HG02642 (cell line): ENCODE data around the gene EPHA8.

Experiments
- ATAC-seq: cut with Tn5 transposase; IDR thresholded peaks from one replicate; pipeline ENCODE4 v1.9.1; 2021; ENCODE audit warnings: mild to moderate bottlenecking; ENCODE audit not compliant: unreplicated experiment, poor library complexity

The EPHA8 gene

DNA sequence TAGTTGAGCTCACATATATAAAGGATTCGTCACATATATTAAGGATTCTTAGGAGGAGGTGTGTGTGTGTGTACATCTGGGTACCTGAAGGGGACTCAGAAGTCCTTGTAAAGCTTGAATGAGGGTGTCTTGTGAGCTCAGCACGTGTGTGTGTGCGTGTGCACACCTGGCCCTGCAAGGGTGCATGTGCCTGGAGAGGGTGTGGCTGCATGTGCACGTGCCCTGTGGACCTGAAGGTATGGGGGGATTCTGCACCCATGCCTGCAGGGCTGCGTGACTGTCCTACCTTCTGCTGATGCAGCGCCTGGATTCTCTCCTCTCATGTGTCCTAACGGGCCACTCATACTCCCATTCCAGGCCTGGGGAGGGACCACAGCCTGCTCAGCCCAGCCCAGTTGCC, 24.0 kb downstream of the EPHA8 start:
- no peak for ATAC-seq

DNA sequence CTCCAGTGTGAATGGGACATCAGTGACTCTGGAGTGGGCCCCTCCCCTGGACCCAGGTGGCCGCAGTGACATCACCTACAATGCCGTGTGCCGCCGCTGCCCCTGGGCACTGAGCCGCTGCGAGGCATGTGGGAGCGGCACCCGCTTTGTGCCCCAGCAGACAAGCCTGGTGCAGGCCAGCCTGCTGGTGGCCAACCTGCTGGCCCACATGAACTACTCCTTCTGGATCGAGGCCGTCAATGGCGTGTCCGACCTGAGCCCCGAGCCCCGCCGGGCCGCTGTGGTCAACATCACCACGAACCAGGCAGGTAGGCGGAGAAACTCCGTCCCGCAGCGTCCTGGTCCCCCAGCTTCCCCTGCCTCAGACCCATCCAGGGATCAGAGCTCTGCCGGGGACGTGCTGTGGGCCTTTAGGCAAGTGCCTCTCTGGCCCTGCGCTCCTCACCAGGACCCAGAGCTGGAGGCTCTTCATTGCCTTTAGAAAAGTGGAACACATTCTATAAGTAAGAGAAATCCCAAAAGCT, 25.7 kb downstream of the EPHA8 start:
- no peak for ATAC-seq

DNA sequence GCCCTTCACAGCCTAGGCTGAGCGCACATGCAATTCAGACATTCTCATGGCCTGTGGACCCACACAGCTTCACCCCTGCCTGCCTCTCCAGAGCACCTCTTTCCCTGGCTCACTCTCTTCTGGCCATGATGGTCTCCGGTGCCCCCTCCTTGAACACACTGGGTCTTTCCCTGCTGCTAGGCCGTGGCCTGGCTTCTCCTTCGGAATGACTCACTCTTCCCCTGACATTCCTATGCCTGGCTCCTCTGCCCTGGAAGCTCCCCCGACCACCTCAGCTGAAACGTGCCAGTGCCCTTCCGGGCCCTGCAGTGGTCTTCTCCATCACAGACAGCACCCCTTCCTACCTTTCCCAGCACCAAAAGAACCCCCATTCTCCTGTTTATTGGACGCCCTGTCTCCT, 28.3 kb downstream of the EPHA8 start:
- ATAC-seq = no peak

DNA sequence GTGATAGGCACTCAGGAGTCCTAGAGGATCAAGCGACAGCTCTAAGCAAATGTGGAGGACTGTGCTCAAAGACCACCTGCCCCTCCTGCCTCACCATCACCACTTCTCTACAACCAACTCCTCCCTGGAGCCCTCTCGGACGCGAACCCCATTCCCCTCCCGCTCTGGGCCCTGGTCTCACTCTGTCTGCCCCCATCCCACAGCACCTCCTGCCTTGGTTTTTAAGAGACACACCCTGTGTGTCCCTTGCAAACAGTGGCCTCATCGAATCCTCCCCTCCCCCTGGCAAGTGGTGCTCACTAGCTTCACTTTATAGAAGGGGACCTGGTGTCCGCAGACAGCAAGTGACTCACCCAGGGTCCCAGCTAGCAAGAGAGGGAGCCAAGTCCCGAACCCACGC, 28.8 kb downstream of the EPHA8 start:
- ATAC-seq = no peak

DNA sequence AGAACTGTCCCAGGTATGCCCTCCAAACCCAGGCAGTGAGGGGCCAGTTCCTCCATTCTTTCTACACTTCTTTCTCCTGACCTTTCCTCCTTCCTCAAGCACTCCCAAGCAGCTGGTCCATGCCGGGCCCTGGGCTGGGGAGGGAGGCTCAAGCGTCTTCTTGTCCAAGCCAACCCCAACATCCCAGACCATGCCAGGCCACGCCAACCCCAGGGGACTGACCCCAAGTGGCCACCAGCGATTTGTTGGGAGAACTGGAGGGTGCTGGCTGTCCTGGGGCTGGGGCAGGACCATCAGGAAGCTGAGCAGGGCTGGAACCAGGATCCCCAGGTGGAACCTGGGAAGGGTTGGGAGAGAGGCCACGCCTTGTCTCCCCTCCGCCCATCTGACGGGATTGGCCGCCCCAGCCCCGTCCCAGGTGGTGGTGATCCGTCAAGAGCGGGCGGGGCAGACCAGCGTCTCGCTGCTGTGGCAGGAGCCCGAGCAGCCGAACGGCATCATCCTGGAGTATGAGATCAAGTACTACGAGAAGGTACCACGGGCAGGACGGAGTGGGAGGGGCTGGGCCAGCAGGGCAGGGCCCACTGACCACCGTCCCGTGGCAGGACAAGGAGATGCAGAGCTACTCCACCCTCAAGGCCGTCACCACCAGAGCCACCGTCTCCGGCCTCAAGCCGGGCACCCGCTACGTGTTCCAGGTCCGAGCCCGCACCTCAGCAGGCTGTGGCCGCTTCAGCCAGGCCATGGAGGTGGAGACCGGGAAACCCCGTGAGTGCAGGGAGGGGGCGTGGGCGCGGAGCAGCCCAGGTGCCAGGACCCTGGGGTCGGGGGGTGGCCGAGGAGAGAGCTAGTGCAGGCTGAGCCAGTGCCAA, 29.9 kb downstream of the EPHA8 start:
- ATAC-seq = no peak

DNA sequence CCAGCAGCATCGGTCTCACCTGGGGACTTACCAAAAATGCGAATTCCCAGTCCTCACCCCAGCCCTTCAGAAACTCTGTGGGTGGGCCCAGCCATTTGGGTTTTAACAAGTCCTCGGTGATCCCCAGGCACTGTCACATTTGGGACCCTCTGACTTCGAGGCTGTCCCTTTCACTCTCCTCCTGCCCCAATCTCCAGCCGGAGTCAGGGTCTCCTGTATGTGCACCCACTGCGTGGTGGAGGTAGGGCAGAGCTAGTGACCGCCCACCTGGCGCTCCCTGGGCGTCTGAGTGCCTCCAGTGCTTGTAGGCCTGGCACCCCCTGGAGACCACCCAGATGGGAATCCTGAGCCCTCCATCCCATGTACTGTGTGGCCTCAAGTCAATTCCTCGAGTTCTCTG, 31.1 kb downstream of the EPHA8 start:
- ATAC-seq = no peak

DNA sequence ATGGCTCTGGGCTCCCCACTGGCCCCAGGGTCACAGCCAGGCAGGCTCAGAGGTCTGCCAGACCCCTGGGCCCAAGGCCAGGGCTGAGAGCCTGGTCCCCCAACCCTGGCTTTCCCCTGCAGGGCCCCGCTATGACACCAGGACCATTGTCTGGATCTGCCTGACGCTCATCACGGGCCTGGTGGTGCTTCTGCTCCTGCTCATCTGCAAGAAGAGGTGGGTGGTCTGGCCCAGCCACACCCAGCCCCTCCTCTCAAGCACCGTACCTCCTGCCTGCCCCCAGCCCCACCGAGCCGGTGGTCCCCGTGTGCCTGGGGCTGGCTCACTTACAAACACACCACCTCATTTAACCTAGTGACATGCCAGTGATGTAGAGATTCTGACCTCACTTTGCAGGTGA, 31.8 kb downstream of the EPHA8 start:
- no peak for ATAC-seq

DNA sequence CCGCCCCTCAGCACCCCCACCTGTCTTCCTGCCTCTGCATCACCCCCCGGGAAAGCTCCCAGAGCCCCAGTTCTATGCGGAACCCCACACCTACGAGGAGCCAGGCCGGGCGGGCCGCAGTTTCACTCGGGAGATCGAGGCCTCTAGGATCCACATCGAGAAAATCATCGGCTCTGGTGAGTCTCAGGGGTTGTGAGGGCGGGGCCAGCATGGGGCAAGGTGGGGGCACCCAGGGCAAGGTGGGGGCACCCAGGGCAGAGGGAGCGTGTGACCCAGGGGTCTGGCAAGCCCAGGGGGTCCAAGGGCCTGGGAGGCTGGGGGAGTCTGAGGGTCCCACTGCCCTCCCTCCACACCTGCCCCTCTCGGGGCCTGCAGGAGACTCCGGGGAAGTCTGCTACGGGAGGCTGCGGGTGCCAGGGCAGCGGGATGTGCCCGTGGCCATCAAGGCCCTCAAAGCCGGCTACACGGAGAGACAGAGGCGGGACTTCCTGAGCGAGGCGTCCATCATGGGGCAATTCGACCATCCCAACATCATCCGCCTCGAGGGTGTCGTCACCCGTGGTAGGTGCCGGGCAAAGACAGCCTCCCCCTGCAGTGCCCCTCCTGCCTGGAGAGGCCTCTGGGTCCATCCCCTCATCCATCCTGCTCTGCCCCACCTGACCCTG, 34.1 kb downstream of the EPHA8 start:
- ATAC-seq = no peak

DNA sequence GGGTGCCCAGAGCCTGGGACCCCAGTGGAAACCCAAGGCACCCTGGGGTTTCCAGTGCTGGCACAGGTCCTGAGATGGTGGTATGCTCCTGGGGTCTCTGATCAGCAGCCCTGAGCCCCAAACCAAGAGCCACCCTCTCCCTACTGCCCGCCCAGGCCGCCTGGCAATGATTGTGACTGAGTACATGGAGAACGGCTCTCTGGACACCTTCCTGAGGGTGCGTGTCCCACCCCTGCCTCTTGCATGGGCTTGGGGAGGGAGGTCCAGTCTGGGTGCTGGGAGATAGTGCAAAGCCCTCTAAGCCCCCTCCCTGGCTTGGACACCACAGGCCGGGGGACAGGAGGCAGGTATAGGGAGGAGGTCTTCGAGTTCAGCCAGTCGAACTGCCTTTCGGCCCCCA, 34.7 kb downstream of the EPHA8 start:
- ATAC-seq = no peak

DNA sequence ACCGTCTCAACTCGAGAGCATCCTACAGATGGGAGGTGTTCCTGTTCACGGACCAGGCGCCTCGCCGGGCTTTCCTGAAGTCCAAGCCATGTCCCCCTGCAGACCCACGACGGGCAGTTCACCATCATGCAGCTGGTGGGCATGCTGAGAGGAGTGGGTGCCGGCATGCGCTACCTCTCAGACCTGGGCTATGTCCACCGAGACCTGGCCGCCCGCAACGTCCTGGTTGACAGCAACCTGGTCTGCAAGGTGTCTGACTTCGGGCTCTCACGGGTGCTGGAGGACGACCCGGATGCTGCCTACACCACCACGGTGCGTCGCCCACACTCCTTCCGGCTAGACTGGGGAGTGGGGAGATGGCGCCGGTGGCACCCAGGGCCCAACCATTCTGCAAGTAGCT, 35.4 kb downstream of the EPHA8 start:
- ATAC-seq = no peak

DNA sequence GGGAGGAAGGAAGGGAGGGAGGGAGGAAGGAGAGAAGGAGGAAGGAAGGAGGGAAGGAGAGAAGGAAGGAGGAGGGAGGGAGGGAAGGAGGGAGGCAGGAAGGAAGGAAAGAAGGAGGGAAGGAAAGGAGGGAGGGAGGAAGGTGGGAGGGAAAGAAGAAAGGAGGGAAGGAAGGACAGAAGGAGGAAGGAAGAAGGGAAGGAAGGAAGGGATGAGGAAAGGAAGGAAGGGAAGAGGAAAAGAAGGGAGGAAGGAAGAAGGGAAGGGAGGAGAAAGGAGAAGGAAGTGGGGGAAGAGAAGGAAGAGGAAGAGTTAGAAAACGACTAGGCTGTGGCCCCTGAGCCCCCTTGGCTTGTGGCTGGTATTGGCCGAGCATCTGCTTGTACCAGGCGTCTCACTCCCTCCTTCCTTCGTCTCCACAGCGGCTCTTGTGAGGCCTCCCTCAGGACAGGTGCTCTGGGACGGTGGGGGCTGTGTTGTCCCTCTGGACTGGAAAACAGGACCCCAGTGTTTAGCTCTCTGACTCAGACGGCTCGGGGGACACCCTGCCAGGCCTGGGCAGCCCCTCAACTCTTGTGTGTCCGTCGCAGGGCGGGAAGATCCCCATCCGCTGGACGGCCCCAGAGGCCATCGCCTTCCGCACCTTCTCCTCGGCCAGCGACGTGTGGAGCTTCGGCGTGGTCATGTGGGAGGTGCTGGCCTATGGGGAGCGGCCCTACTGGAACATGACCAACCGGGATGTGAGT, 37.0 kb downstream of the EPHA8 start:
- ATAC-seq = no peak

DNA sequence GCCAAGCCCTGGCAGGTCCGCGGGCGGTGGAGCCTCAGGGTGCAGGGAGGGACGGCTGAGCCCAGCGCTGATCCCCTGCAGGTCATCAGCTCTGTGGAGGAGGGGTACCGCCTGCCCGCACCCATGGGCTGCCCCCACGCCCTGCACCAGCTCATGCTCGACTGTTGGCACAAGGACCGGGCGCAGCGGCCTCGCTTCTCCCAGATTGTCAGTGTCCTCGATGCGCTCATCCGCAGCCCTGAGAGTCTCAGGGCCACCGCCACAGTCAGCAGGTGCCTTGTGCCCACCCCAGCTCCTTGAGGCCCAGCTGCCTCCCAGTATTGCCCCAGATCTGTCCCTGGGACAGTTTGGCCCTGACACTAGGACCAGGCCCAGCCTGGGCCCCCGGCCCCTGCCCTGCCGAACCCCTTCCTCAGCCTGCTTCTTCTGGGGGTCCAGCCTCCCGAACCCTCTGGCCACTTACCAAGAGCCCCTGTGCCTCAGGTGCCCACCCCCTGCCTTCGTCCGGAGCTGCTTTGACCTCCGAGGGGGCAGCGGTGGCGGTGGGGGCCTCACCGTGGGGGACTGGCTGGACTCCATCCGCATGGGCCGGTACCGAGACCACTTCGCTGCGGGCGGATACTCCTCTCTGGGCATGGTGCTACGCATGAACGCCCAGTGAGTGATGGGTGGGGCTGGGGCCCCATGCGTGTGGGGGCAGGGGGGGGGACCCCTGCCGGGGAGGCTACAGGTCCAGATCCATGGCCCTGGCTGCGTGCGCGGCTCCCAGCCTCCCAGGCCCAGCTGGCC, 37.7 kb downstream of the EPHA8 start:
- ATAC-seq = no peak

DNA sequence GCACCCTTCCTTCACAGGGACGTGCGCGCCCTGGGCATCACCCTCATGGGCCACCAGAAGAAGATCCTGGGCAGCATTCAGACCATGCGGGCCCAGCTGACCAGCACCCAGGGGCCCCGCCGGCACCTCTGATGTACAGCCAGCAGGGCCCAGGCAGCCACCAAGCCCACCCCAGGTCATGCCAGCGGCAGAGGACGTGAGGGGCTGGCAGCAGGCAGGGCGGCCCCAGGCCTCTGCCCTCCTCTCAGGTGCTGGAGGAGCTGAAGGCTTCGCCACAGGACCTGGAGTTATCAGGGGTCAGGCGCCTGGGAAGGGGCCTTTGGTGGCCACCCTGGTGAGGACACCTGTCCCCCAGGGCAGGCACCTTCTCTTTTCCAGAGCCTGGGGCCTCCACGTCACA, 38.3 kb downstream of the EPHA8 start:
- ATAC-seq = no peak

DNA sequence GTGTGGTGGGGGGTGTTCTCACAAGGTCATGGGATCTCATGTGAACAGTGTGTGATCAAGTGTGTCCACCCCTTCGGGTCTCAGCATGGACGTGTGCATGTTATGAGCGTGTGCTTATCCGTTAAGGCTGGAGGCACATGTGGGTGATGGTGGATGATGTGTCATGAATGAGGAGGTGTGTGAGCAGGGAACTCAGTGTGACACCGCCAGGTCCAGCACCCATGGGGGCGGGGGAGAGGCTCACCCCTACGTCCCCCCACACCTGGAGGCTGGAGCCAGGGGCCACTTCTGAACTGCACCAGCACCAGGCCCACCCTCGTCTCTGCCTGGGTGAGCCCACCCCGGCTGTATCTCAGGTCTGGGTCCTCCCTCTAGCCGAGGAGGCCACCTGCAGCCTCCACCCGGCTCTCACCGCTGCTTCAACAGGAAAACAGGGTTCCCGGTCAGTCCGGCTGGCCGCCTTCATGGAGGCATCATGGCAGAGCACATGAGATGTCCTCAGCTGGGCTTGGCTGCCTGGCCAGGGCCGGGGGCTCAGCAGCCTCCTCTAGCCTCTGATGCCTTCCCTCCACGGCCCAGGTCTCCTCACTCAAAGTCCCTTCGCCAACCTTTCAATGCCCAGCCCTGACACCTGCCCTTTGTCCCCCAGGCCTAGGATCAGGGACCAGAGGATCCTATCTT, 38.9 kb downstream of the EPHA8 start:
- ATAC-seq = no peak

DNA sequence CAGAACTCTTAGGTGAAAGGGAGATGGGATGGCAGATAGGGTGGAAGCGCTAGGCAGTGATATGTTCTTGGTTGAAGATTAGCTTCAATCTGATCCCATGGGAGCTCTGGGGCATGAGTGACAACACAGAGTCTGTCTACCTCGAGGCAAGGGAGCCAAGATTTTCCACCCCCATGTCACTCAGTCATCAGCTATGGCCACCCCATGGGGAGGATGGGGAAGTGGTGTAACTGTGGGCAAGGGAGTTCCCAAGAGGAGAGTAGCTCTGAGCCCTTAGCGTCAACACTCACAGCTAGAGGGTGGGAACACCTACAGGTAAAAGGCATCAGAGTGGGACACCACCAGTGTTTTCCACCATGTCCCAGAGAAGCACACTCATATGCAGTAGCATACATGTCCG, 42.9 kb downstream of the EPHA8 start:
- no peak for ATAC-seq

DNA sequence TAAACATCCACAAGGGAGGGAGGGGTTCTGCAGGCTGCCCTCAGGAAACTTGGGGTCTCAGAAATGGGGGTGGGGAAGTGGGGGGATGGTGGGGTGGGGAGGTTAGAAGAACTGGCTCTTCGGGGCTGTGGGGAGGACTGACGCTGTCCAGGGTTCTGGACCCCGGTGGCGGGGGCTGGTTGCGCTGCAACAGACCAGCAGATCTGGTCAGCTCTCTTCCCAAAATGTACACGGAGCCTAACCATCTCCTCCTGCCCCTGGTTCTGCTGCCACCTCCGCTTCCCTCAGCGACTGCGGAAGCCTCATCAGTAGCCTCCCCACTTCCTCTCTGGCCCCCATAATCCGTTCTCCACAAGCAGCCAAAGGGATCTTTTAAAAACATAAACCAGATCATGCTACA, 43.9 kb downstream of the EPHA8 start:
- ATAC-seq = no peak

DNA sequence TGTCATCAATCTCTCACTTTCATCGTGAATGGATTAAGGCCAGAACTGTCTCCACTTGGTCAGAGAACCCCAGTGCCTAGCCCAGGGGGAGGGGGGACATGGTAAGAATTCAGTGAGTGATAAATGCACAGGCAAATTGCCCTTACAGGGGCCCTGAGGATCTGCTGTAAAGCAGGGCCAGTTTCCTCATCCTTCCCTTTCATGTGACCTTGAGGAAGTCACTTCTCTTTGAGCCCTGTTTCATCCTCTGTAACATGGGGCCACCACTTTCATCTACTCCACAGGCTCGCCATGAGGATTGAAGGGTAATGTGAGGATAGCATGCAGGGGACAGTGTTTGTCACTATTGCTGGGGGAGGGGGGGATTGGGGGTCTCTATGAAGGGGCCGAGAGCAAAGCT, 45.1 kb downstream of the EPHA8 start:
- ATAC-seq = no peak

DNA sequence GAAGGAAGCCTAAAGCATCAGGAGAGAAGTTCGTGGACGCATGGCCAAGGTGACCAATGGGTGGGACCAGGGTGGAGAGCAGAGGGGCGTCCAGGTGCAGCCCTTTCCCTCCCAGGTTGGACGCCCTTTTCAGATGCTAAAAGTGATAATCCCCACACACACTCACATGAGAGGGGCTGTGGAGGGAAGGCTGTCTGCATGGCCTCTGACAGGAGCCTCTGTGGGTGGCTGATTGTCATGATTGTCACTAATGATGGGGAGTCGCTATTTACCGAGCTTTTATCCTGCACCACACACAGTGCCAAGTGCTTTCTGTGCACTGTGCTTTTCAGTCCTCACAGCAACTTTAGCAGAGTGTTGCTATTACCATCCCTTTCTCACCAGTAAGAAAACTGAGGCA, 46.0 kb downstream of the EPHA8 start:
- ATAC-seq = no peak

DNA sequence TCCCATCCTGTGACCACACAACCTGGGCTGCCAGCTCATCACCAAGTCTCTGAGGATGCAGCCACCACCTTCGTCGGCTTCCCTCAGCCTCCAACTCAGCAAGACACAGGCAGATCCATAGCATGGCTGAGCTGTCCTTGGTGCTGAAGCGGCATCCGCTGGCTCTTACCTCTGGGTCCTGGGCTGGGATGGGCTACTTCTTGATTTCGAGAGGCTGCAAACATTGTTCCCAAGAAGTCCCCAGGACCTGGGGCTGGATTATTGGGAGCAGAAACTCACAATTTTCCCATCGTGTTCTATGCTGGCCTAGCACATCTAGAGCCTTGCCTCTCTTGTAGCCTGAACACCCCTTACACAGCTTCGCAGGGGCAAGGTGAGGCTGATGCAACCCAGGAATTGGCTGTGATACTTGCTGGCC, 48.2 kb downstream of the EPHA8 start:
- ATAC-seq = no peak
